GM12874 (cell line): ENCODE measurements around the gene ARSB.

ENCODE experiments used
- CTCF ChIP-seq: IDR thresholded peaks from 2 replicates; pipeline ENCODE4 v1.5.1; 2011; ENCODE audit warnings: low read depth, mild to moderate bottlenecking, control low read depth, low read length, moderate library complexity; ENCODE audit not compliant: insufficient read depth

Gene ARSB

GRCh38 chr5:78756858-78757257, 228.3 kb downstream of the ARSB start:
- TF ChIP-seq CTCF: no peak

- no peak for TF ChIP-seq CTCF
Observed at GRCh38 chr5:78755822-78756429, 229.2 kb downstream of the ARSB start.

- TF ChIP-seq CTCF: no peak
Observed at GRCh38 chr5:78754655-78755054, 230.5 kb downstream of the ARSB start.

GRCh38 chr5:78753093-78753531, 232.0 kb downstream of the ARSB start:
- no peak for TF ChIP-seq CTCF

GRCh38 chr5:78751872-78752271, 233.2 kb downstream of the ARSB start:
- TF ChIP-seq CTCF: no peak

- TF ChIP-seq CTCF: no peak
Observed at GRCh38 chr5:78750281-78750680, 234.8 kb downstream of the ARSB start.

- no peak for TF ChIP-seq CTCF
Observed at GRCh38 chr5:78747705-78748359, 237.3 kb downstream of the ARSB start.
